ACHN (cell line): ENCODE results near the gene FLACC1.
"Not testable (repeated sequence)": the region's sequence is repeated elsewhere in the genome, so short reads cannot be mapped to it uniquely, and the experiment has no call there.

Experiments
- DNase-seq: peaks from one replicate; pipeline ENCODE4 v3.0.0-alpha.2; 2015
- in situ Hi-C: cut with HindIII; loops from 2 replicates; pipeline ENCODE4 v1.10.0; 2017; ENCODE audit warnings: low sequenced_read_pairs, low pct_ligation_motif_present, low pct_unique_long_range_greater_than_20kb

FLACC1 gene

DNA sequence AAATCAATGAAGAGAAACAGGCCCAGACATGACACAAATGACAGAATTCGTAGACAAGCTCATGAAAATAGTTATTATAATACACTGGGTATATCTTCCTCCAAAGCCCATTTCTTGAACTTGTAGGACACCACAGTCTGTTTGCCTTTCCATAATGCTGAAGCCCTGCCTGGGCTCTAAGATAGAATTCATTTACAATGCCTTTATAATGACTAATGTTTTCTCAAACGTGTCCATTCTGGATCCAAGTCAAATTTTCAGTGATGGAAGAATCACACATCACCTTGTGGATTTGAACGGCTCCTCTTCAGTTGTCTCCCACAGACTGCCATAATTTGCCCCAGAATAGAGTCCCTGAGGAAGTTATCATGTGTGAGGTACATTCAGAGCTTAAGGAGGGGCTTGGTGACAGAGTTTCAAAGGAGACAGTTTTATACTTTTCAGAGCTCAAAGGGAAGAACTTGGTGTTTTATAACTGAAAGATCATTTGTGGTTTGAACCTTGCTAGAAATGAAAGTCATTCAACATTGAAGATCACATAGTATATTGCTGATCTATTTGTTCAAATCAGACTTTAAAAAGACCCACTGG is 58.6 kb downstream of the FLACC1 start:
- in situ Hi-C loops: no loop called here
- DNase-seq: no peak

DNA sequence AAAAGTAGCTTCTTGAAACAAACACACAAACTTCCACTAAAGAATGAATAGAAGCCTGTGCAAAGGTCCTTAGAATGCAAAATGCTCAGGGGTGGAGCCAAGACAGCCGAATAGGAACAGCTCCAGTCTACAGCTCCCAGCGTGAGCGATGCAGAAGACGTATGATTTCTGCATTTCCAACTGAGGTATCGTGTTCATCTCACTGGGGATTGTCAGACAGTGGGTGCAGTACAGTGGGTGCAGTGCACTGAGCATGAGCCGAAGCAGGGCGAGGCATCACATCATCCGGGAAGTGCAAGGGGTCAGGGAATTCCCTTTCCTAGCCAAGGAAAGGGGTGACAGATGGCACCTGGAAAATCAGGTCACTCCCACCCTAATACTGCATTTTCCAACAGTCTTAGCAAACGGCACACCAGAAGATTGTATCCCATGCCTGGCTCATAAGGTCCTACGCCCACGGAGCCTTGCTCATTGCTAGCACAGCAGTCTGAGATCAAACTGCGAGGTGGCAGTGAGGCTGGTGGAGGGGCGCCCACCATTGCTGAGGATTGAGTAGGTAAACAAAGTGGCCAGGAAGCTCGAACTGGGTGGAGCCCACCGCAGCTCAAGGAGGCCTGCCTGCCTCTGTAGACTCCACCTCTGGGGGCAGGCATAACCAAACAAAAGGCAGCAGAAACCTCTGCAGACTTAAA is 66.5 kb downstream of the FLACC1 start:
- DNase-seq, in situ Hi-C loops: not testable (repeated sequence)

DNA sequence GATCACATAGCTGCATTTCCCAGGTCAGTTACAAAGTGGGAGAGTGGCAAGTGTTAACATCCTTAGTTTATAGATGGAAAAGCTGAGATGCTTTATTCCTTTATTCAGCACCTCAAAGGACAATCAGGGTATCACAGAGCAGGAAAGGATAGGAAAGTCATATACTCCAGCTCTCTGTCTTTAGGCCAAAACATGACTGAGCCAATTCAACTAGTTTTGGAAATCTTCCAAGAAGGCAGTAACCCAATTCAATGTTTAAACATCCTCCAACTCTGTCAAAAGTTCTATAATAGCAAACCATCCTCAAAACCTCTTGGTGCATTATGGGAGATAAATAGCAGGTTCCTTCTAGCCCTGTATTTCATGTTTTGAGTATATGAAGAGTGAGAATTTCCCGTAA is 71.6 kb downstream of the FLACC1 start:
- no peak for DNase-seq
- in situ Hi-C loops: no loop called here

DNA sequence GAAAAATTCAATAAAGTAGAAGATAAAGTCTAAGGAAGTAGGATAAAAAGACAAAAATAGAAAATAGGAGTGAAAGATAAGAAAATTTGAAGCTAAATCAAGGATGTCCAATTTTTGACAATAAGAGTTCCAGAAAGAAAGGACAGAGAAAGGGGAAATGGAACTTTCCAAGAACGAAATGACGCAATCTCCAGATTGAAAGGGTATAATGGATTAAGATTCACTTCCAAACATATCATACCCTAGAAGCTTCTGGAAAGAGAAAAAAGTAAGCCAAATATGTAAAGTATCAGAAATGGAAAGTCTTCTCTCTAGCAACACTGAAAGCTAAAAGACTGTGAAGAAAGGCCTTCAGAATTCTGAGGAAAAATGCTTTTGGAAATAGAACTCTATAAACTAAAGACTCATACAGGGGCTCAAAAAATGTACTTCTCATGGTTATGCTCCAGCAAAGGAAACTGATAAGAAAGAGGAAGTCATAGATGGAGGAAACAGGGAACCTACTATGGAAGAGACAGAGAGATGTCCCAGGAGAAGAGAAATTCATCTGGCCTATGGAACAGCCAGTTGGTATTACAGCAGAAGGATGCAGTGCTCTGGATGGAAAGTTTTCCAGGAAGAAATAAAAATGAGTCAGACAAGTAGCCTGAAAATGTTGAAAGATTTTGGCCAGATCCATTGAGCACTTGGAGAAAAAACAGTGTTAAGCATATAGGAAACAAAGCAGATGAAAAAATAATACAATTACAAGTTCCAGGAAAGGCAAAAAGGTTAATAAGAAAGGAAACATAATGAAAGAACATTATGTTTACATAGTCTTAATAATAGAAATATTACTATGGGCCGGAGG is 76.7 kb downstream of the FLACC1 start:
- DNase-seq: no peak
- in situ Hi-C loops: no loop called here

DNA sequence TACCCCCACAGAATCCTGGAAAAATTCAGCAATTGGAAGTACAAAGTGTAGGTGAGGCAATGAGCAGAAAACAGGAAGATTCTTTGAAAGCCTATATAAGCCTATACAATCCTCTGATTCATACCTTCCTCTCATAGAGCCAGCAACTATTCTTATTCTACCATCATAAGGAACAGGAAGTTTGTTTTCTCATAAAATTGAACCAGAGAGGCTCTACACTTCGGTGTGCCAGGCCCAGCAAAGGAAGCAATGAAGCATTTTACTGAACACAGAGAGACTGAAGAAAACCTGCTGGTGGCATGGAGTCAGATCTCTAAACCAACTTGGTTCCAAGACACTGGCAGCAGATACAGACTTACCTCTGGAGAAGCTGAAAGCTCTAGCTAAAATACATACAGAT is 78.1 kb downstream of the FLACC1 start:
- in situ Hi-C loops: no loop called here
- no peak for DNase-seq

DNA sequence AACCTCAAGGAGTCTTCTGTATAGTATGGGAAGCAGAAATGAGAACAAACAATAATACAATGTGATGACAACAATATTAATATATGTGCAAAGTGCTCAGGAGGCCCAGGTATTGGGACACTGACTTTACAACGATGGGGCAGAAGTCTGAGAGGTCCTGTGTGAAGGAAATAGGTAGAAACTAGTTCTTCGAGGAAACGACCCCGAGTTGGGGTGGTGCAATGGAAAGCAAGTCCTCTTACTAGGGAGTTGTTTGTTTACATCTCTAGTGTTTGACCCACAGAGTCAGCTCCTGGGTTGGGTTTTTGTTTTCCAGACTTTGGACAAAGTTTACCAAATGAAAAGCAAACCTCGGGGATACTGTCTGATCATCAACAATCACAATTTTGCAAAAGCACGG is 80.6 kb downstream of the FLACC1 start:
- no peak for DNase-seq
- in situ Hi-C loops: no loop called here

DNA sequence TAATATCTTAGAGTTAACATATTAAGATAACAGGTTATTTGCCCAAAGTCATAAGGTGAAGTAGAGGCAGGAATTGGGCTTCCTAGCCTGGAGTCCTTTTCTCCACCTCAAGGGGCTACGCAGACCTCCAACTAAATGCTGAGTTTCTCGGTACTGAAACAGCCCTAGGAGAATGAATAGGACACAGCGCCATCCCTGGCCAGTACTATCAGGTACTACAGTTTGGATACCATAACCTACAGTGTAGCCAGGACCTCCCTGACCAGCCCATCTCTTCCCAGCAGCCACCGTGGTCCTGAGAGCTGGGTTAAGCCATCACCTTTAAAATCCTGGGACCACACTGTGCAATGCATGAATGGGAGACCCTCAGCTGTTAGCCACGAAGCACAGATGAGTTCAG is 81.2 kb downstream of the FLACC1 start:
- no peak for DNase-seq
- in situ Hi-C loops: no loop called here

DNA sequence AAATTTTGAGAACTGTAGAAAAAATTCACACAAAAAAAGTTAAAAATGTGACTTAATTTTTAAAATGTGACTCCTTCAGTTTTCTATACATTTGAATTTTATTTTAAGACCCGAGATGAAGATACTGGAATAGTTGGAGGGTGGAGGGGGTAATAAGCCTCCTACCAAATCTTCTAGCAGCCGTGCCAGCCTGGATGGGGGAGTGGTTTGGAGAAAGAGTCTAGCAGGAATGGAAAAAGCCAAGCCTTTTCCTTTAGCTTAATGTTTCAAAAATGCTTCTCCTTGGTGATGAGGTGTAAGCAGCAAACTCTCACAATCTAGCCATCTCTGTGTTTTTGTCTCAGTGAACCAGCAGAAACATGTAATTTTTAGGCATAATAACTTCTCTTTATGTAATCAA is 82.1 kb downstream of the FLACC1 start:
- in situ Hi-C loops: no loop called here
- no peak for DNase-seq

DNA sequence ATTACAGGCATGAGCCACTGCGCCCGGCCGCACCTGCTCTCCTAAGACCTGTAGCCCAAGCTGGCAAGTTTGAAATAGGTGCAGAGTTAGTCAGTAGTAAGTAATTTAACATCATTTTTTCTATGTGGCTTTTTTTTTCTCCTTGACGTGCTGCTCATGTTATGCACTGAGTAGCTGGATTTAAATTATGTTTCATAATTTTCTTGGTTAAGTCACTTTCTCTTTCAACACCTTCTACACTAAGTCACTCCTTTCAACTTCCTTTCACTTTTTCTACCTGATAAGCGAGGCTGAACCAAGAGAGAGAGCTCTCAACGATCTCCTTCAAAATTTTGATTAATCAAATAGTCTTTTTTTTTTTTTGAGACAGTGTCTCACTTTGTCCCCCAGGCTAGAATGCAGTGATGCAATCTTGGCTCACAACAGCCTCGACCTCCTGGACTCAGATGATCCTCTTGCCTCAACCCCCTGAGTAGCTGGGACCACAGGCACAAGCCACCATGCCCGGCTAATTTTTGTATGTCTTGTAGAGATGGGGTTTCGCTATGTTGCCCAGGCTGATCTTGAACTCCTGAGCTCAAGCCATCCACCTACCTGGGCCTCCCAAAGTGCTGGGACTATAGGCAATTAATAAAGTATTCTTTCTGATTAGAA is 83.7 kb downstream of the FLACC1 start:
- in situ Hi-C loops: no loop called here
- no peak for DNase-seq

DNA sequence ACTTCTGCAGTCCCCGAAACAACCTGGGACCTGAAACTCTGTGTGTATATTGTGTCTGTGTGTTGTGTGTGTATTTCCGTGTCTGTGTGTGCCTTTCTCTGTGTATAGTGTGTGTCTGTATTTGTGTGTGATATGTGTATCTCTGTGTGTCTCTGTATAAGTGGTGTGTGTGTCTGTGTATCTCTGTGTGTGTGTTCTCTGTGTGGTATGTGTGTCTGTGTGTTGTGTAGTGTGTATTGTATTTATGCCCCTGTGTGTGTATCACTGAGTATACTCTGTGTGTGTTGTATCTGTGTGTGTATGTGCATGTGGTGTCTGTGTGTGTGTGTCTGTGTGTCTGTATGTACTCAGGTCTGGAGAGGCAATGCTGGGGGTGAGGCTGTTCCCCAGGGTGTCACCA is 85.2 kb downstream of the FLACC1 start:
- in situ Hi-C loops: no loop called here

DNA sequence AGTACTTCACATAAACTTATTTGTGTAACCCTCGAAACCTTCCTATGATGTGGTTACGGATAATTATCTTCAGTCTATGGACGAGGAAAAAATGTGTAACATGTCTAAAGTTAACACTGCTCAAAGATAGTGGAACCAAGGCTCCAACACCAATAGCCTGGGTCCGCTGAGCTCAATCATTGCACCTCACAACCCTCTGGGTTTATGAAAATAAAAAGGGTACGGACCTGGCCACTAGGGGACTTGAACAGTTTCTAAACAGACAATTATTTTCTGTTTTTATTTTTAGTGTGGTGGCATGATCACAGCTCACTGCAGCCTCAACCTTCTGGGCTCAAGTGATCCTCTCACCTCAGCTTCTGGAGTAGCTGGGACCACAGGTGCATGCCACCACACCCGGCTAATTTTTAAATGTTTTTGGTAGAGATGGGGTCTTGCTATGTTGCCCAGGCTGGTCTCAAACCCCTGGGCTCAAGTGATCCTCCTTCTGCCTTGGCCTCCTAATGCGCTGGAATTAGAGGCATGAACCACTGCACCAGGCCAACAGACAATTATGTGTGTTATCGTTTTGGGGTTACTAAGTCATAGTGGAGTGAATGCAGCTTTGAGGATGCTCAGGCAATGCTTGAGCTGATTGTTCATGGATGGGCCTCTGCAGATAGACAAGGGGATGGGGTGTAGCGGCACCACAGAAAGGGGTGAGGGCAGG is 86.7 kb downstream of the FLACC1 start:
- no peak for DNase-seq

More for the DNA sequence above, 85.2 kb downstream of the FLACC1 start:
- DNase-seq: no peak

DNA sequence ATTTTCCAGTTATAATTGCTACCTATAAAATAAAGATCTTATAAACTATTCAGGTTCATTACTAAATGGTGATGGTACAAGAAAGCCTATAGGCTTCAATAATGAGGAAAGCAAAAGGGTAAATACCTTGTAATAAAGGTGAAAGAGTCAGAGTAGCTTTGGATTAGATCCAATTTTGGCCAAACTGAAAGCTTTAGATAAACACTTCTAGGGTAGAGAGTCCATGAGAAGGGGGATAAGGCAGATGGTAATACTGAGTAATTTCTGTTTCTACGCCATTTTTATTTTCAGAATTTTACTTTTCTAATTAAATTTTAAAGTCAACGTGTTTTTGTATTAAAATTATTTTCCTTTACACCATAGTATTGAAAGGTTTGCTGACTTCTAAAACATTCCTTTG is 87.4 kb downstream of the FLACC1 start:
- DNase-seq: no peak
- in situ Hi-C loops: no loop called here

More for the DNA sequence above, 86.7 kb downstream of the FLACC1 start:
- in situ Hi-C loops: no loop called here

DNA sequence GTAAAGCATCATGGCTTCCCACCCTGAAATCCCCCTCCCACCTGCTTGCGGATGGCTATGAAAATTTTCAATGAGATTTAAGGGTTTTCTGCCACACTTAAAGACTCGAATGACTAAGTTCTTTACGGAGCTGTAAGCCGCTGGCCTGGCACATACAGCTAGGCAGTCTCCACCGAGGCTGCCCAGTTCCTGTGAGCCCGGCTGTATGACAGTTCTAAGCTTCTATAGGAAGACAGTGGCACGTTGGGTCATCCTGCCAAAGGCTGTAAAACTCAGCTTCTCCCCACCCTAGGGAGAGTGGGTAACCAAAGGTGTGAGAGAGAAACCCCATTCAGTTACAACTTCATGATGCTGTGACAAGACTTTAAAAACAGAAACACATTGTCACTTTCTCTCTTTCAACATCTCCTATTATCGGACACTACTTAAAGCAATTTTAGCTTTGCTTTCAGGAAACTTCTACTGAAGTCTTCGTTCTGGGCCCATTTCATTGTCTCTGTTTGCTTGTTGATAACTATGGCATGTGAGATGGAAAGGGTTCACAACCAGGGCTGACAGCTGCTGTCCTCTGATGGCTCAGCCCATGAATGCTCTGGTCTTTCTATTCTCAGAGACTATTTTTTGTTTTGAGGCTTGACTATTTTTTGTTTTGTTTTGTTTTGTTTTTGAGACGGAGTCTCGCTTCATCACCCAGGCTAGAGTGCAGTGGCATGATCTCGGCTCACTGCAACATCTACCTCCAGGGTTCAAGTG is 89.7 kb downstream of the FLACC1 start:
- in situ Hi-C loops: no loop called here
- DNase-seq: no peak

DNA sequence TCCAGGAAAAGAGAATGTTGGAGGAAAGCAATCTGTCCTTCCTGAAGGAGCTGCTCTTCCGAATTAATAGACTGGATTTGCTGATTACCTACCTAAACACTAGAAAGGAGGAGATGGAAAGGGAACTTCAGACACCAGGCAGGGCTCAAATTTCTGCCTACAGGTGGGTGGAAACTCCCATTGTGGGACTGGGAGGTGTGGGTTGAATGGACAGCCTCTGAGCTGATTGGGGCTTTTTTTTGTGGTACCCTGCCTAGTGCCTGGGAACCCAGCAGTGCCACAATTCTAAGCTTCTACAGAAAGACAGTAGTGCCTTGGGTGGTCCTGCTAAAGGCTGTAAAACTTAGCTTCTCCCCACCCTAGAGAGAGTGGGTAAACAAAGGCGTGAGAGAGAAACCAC is 90.5 kb downstream of the FLACC1 start:
- no peak for DNase-seq
- in situ Hi-C loops: no loop called here

DNA sequence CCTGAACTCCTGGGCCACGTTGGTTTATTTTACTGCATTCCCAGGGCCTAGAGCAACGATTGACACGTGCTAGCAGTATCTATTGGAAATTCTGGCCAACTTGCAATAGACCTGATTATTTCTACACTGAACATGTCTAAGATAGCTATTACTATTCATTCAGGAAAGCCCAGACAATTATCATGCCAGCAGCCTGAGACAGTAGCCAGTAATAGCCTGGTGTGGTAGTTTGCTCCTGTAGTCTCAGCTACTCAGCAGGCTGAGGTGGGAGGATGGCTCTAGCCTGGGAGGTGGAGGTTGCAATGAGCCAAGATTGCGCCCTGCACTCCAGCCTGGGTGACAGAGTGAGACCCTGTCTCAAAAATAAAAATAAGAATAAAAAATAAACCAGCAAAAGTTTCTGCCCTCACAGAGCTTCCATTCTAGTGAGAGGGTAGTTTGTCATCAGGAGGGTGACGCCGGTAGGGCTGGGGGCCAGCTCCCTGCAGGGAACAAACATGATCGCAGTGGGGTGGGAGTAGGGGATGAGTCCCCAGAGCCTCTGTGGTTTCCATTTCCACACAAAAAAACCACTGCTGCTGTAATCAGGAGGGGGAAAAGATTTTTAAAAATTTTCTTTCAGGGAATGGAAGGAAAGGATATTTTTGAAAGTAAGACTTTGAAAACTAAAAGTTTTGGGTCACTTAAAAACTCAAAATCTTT is 92.5 kb downstream of the FLACC1 start:
- DNase-seq: no peak
- in situ Hi-C loops: no loop called here

DNA sequence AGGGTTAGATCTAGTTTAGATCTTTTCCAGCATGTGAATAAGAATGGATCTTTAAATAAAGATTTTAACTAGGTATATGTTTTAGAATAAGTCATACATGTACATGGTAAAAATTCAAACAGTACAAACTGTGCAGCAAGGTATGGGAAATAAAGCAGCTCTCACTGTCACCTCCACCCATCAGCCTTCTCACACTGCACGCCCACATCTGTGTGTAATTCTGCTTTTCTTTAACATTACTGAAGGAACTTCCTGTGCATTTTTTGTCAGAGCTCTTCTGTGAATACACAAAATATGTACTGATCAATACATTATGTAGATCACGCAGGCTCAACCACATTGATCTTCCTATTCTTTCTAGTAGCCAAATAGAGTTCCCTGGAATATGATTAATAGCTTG is 93.4 kb downstream of the FLACC1 start:
- in situ Hi-C loops: no loop called here
- DNase-seq: no peak

DNA sequence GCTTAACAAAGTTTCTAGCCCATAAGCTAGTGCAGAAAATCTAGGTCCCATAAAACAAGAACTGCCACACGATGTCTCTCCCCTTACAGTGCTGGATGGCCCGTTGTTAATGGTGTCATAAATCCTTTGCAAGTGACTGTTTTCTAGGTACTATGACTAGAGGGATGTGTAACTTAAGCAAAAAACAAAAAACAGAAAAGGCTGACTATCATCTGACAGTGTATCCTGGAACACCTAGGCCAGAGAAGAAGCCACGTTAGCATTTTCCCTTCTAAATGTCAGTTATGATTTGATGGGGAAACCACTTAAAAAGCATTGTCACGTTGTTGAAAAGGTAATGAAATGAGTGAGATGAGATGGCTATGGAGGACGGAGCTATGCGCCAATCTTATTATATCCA is 94.4 kb downstream of the FLACC1 start:
- in situ Hi-C loops: no loop called here
- no peak for DNase-seq
